Mesendoderm (in vitro differentiated cells): ENCODE results near the gene COA1.

ENCODE experiments used
- DNase-seq: peaks from one replicate; pipeline ENCODE4 v3.0.0; 2013
- H2AK5ac ChIP-seq: 2 replicates; pipeline ENCODE4 v1.6.1; 2013; ENCODE audit warnings: low read length, inconsistent platforms
- H2BK120ac ChIP-seq: 2 replicates; pipeline ENCODE4 v1.6.1; 2013; ENCODE audit warnings: low read depth, mild to moderate bottlenecking, low read length, moderate library complexity, mixed read lengths
- H2BK15ac ChIP-seq: replicated peaks from 2 replicates; pipeline ENCODE4 v1.6.1; 2013; ENCODE audit warnings: low read depth, mild to moderate bottlenecking, moderate library complexity
- H2BK5ac ChIP-seq: 2 replicates; pipeline ENCODE4 v1.6.1; 2013; ENCODE audit warnings: low read length, inconsistent platforms
- H3K18ac ChIP-seq: 2 replicates; pipeline ENCODE4 v1.6.1; 2013; ENCODE audit warnings: mild to moderate bottlenecking, low read length, mixed read lengths
- H3K23ac ChIP-seq: one replicate; pipeline ENCODE4 v1.6.1; 2013; ENCODE audit warnings: low read length
- H3K27ac ChIP-seq: 2 replicates; pipeline ENCODE4 v1.5.1; 2013; ENCODE audit warnings: low read depth, mild to moderate bottlenecking, inconsistent platforms, low read length, moderate library complexity
- H3K27me3 ChIP-seq: 2 replicates; pipeline ENCODE4 v1.6.1; 2013; ENCODE audit warnings: low read length, control low read depth, mild to moderate bottlenecking, inconsistent platforms; ENCODE audit not compliant: insufficient read depth, poor library complexity
- H3K36me3 ChIP-seq: 2 replicates; pipeline ENCODE4 v1.6.1; 2013; ENCODE audit warnings: low read length, inconsistent platforms; ENCODE audit not compliant: control insufficient read depth, insufficient read depth
- H3K4ac ChIP-seq: one replicate; pipeline ENCODE4 v1.6.1; 2013; ENCODE audit warnings: low read depth, mild to moderate bottlenecking, low read length, moderate library complexity
- H3K4me1 ChIP-seq: 2 replicates; pipeline ENCODE4 v1.6.1; 2013; ENCODE audit warnings: low read depth, low read length, inconsistent platforms; ENCODE audit not compliant: control insufficient read depth
- H3K4me2 ChIP-seq: 2 replicates; pipeline ENCODE4 v1.6.1; 2013; ENCODE audit warnings: low read length
- H3K4me3 ChIP-seq: 2 replicates; pipeline ENCODE4 v1.5.1; 2013; ENCODE audit warnings: mild to moderate bottlenecking, low read length
- H3K56ac ChIP-seq: one replicate; pipeline ENCODE4 v1.6.1; 2013; ENCODE audit warnings: low read length
- H3K79me1 ChIP-seq: 2 replicates; pipeline ENCODE4 v1.6.1; 2013; ENCODE audit warnings: low read length, inconsistent platforms
- H3K79me2 ChIP-seq: 2 replicates; pipeline ENCODE4 v1.6.1; 2013; ENCODE audit warnings: mild to moderate bottlenecking, low read length; ENCODE audit not compliant: control insufficient read depth, insufficient read depth
- H3K9ac ChIP-seq: 2 replicates; pipeline ENCODE4 v1.6.1; 2013; ENCODE audit warnings: low read length, inconsistent platforms
- H4K5ac ChIP-seq: one replicate; pipeline ENCODE4 v1.6.1; 2013; ENCODE audit warnings: low read length
- H4K8ac ChIP-seq: one replicate; pipeline ENCODE4 v1.6.1; 2013; ENCODE audit warnings: low read depth, mild to moderate bottlenecking, control low read depth, low read length, moderate library complexity
- WGBS: extraction: QIAGEN DNeasy Blood & Tissue Kit; methylation state at CpG from one replicate; pipeline ENCODE4 v1.1.7; 2013; ENCODE audit warnings: low lambda C conversion rate, missing lambda C conversion rate; ENCODE audit not compliant: insufficient coverage; ENCODE audit errors: extremely low coverage; 5-methylcytosine and 5-hydroxymethylcytosine counted together

Gene COA1

GRCh38 chr7:43593010-43593409 is 136.3 kb downstream of the COA1 start:
- H3K27ac ChIP-seq = no peak overlapping the region
- H4K8ac ChIP-seq = no peak overlapping the region
- DNase-seq = no peak
- H3K56ac ChIP-seq = no peak overlapping the region
- no peak overlapping the region for H3K4me3 ChIP-seq
- H3K4me1 ChIP-seq = no peaks in the 10 kb centered on the region
- H3K18ac ChIP-seq = no peak overlapping the region
- no peak overlapping the region for H2AK5ac ChIP-seq
- no peak overlapping the region for H3K23ac ChIP-seq
- H2BK5ac ChIP-seq = no peak overlapping the region
- no peak overlapping the region for H3K4ac ChIP-seq
- H3K4me2 ChIP-seq = no peak overlapping the region
- no peaks in the 10 kb centered on the region for H3K36me3 ChIP-seq
- H4K5ac ChIP-seq = no peak overlapping the region
- H2BK120ac ChIP-seq = no peak overlapping the region
- no peak overlapping the region for H2BK15ac ChIP-seq
- H3K79me2 ChIP-seq = peaks cover 10% of the 10 kb centered on the region
- H3K9ac ChIP-seq = no peak overlapping the region
- H3K79me1 ChIP-seq = peaks cover 7% of the 10 kb centered on the region
- no CpG with 5 or more reads among the region's 1 CpG for WGBS
- no peaks in the 10 kb centered on the region for H3K27me3 ChIP-seq

GRCh38 chr7:43592326-43592725 is 137.0 kb downstream of the COA1 start:
- Histone ChIP-seq H3K9ac (no peak overlapping the region), H3K4ac (no peak overlapping the region), H3K79me2 (peaks cover 10% of the 10 kb centered on the region), H2BK5ac (no peak overlapping the region), H3K27me3 (no peaks in the 10 kb centered on the region), H3K56ac (no peak overlapping the region), H3K27ac (no peak overlapping the region), H3K4me1 (no peaks in the 10 kb centered on the region), H3K36me3 (no peaks in the 10 kb centered on the region), H3K23ac (no peak overlapping the region), H2BK120ac (no peak overlapping the region), H3K4me3 (no peak overlapping the region), H4K8ac (no peak overlapping the region), H4K5ac (no peak overlapping the region), H2AK5ac (no peak overlapping the region), H3K79me1 (peaks cover 7% of the 10 kb centered on the region), H3K18ac (no peak overlapping the region), H2BK15ac (no peak overlapping the region), H3K4me2 (no peak overlapping the region)
- no peak for DNase-seq
- no CpG with 5 or more reads among the region's 3 CpGs for WGBS

GRCh38 chr7:43591558-43592180 is 137.7 kb downstream of the COA1 start:
- Histone ChIP-seq H3K4me2 (no peak overlapping the region), H2BK120ac (no peak overlapping the region), H2AK5ac (no peak overlapping the region), H4K8ac (no peak overlapping the region), H3K4me1 (no peaks in the 10 kb centered on the region), H3K4ac (no peak overlapping the region), H3K23ac (no peak overlapping the region), H3K18ac (no peak overlapping the region), H3K79me2 (peaks cover 12% of the 10 kb centered on the region), H3K4me3 (no peak overlapping the region), H3K56ac (no peak overlapping the region), H3K79me1 (peaks cover 7% of the 10 kb centered on the region), H4K5ac (no peak overlapping the region), H3K27me3 (no peaks in the 10 kb centered on the region), H2BK15ac (no peak overlapping the region), H2BK5ac (no peak overlapping the region), H3K27ac (no peak overlapping the region), H3K9ac (no peak overlapping the region), H3K36me3 (no peaks in the 10 kb centered on the region)
- DNase-seq = peak; percentile 25
- no CpG with 5 or more reads among the region's 4 CpGs for WGBS

GRCh38 chr7:43590862-43591557 is 138.3 kb downstream of the COA1 start:
- Histone ChIP-seq H3K27me3 (no peaks in the 10 kb centered on the region), H3K4me2 (no peak overlapping the region), H2BK5ac (no peak overlapping the region), H3K27ac (no peak overlapping the region), H3K79me1 (peaks cover 7% of the 10 kb centered on the region), H3K4me3 (no peak overlapping the region), H3K56ac (no peak overlapping the region), H3K23ac (no peak overlapping the region), H3K18ac (no peak overlapping the region), H2AK5ac (no peak overlapping the region), H3K36me3 (no peaks in the 10 kb centered on the region), H2BK120ac (no peak overlapping the region), H3K79me2 (peaks cover 14% of the 10 kb centered on the region), H4K8ac (no peak overlapping the region), H3K4me1 (no peaks in the 10 kb centered on the region), H3K9ac (no peak overlapping the region), H4K5ac (no peak overlapping the region), H2BK15ac (no peak overlapping the region), H3K4ac (no peak overlapping the region)
- no peak for DNase-seq
- WGBS = no CpG with 5 or more reads among the region's 2 CpGs

- Histone ChIP-seq H3K36me3 (no peaks in the 10 kb centered on the region), H3K9ac (no peak overlapping the region), H2AK5ac (no peak overlapping the region), H3K4me2 (no peak overlapping the region), H3K79me2 (peaks cover 14% of the 10 kb centered on the region), H3K27me3 (no peaks in the 10 kb centered on the region), H3K4me3 (no peak overlapping the region), H4K8ac (no peak overlapping the region), H3K79me1 (peaks cover 7% of the 10 kb centered on the region), H2BK15ac (no peak overlapping the region), H3K4me1 (no peaks in the 10 kb centered on the region), H4K5ac (no peak overlapping the region), H3K27ac (no peak overlapping the region), H3K18ac (no peak overlapping the region), H3K56ac (no peak overlapping the region), H2BK120ac (no peak overlapping the region), H3K23ac (no peak overlapping the region), H2BK5ac (no peak overlapping the region), H3K4ac (no peak overlapping the region)
- DNase-seq = no peak
- no CpG with 5 or more reads among the region's 3 CpGs for WGBS
Measured at GRCh38 chr7:43589728-43590127, 139.6 kb downstream of the COA1 start.
